DND-41 (cell line): Measurements from ENCODE around the gene NDUFS1.

ENCODE experiments used
- CTCF ChIP-seq: IDR thresholded peaks from 2 replicates; pipeline ENCODE4 v1.5.1; 2012; ENCODE audit warnings: borderline replicate concordance, low read length, moderate library complexity, mild to moderate bottlenecking; ENCODE audit not compliant: poor library complexity, severe bottlenecking; ENCODE audit errors: extremely low read depth
- EZH2 ChIP-seq: IDR thresholded peaks from 3 replicates; pipeline ENCODE4 v1.6.1; 2012; ENCODE audit warnings: borderline replicate concordance, low read depth, mild to moderate bottlenecking, moderate library complexity, low read length, inconsistent platforms; ENCODE audit not compliant: severe bottlenecking

GRCh38 chr2:206149330-206149729 is 9.9 kb downstream of the NDUFS1 start:
- TF ChIP-seq CTCF (no peak), EZH2 (no peak)
